MM.1S (cell line): ENCODE measurements around the gene CFB.

Experiments used
- EZH2 ChIP-seq: fragments of 300-600 bp; sonication (generic); optimal IDR thresholded peaks from 2 replicates; pipeline ENCODE3; 2017; ENCODE audit warnings: low read depth, mild to moderate bottlenecking, antibody characterized with exemption, low read length, mixed read lengths
- EZH2phosphoT487 ChIP-seq: fragments of 300-600 bp; sonication (generic); IDR thresholded peaks from 2 replicates; pipeline ENCODE4 v1.6.1; 2018; ENCODE audit warnings: antibody characterized with exemption, low read length
- TF ChIP-seq, protein P1 (sequence below): fragments of 300-600 bp; sonication (generic); IDR thresholded peaks from 2 replicates; pipeline ENCODE4 v1.5.1; 2016; ENCODE audit warnings: antibody characterized with exemption, low read length, mixed read lengths

DNA sequence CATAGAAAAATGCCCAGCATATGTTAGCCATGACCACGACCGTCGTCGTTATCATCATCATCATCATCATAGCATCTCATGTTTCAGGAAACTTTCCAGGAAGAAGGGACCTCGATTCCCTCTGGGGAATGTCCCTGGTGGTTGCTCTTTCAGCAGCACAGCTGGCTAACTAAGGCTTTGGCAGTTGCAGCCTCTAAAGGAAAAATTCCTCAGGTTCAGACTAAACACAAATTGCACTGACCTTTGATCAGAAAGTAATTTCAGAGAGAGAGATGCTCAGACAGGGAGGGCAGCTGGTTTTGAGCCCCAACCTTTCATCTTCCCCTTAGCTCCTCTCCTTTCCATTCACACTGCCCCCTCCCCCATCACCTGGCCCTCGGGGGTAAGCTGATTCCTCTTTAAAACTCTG, 5.6 kb upstream of the CFB start:
- TF ChIP-seq, protein P1, sequence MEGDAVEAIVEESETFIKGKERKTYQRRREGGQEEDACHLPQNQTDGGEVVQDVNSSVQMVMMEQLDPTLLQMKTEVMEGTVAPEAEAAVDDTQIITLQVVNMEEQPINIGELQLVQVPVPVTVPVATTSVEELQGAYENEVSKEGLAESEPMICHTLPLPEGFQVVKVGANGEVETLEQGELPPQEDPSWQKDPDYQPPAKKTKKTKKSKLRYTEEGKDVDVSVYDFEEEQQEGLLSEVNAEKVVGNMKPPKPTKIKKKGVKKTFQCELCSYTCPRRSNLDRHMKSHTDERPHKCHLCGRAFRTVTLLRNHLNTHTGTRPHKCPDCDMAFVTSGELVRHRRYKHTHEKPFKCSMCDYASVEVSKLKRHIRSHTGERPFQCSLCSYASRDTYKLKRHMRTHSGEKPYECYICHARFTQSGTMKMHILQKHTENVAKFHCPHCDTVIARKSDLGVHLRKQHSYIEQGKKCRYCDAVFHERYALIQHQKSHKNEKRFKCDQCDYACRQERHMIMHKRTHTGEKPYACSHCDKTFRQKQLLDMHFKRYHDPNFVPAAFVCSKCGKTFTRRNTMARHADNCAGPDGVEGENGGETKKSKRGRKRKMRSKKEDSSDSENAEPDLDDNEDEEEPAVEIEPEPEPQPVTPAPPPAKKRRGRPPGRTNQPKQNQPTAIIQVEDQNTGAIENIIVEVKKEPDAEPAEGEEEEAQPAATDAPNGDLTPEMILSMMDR, result no peak
- no peak for TF ChIP-seq EZH2
- TF ChIP-seq EZH2phosphoT487, result no peak
